Smooth muscle cell of the brain vasculature (primary cell): Measurements from ENCODE around the gene ARHGAP8.
"Not testable (repeated sequence)": the region's sequence is repeated elsewhere in the genome, so short reads cannot be mapped to it uniquely, and the experiment has no call there.

Experiments
- DNase-seq: peaks from one replicate; pipeline ENCODE4 v3.0.0-alpha.2; 2012; ENCODE audit warnings: low read depth, low spot score

ARHGAP8 gene

DNA sequence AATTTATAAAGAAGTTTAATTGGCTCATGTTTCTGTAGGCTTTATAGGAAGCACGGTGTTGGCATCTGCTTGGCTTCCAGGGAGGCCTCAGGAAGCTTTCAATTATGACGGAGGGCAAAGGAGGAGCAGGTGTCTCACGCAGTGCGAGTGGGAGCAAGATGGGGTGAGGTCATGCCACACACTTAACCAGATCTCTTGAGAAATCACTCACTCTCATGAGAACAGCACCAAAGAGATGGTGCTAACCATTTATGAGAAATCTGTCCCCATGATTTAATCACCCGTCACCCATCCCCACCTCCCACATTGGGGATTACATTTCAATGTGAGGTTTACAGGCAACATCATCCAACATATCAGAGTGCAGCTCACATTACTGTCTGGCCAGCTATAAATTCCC, 103.5 kb downstream of the ARHGAP8 start:
- DNase-seq, result no peak

DNA sequence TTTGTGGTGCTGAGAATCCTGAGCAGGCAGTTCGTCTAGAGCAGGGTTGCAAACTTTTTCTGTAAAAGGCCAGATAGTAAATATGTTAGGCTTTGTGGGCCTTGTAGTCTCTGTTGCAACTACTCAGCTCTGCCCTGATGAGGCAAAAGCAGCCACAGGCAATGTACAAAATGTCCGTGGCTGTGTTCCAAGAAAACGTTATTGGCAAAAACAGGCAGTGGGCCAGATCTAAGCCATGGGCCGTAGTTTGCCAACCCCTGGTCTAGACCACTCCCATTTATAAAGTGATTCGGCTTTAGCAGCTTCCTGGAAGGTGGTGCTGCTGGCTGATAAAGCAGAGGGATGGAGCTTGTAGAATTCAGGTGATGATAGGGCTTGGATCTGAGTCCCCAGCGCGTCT, 106.4 kb downstream of the ARHGAP8 start:
- DNase-seq, result not testable (repeated sequence)

DNA sequence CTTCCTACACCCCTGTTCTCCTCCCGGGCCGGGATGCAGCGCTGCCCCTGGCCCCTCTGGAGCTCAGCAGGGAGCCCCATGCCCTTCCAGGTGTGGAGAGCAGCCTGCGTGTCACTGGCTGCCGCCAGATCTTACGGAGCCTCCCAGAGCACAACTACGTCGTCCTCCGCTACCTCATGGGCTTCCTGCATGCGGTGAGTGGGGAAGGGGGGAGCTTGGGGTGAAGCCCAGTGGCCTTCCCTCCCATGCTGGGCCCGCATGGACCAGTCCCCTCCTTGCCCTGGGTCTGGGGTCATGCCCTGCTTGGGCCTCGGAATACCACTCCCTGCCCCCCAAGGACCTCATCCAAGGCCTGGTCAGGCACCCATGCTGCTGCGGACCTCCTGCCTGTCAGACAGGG, 107.3 kb downstream of the ARHGAP8 start:
- DNase-seq, result no peak

DNA sequence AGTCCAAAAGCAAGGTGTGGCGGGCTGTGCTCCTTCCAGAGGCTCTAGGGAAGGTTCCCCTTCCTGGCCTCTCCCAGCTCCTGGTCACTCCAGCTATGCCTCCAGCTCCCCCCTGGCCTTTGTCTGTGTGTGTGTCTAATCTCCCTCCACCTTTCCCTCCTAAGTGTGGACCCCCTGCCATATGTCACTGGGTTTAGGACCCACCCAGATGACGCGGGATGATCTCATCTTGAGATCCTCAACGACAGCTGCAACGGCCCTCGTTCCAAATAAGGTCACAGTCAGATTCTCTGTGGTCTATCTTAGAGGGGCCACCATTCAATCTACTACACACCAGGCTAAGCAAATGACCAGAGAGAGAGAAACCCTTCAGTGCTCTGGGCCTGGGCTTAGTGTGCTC, 107.9 kb downstream of the ARHGAP8 start:
- DNase-seq, result no peak

DNA sequence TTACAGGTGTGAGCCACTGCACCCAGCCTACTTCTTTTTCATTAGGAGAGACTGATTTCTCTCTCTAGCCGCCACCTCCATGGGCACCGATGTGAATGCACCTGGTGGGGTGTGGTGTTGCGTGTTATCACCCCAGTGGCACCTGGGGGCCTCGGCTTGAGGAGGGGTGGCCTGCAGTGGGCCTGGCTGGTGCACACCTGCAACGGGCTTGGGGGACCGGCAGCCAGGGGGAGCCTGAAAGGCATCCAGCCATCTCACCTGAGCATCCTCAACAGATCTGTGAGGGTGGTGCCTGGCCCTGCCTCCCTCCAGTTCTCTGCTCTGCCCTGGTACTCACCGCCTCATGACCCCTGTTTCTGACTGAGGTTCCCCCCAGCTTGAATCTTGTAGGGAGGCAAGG, 108.9 kb downstream of the ARHGAP8 start:
- no peak for DNase-seq

DNA sequence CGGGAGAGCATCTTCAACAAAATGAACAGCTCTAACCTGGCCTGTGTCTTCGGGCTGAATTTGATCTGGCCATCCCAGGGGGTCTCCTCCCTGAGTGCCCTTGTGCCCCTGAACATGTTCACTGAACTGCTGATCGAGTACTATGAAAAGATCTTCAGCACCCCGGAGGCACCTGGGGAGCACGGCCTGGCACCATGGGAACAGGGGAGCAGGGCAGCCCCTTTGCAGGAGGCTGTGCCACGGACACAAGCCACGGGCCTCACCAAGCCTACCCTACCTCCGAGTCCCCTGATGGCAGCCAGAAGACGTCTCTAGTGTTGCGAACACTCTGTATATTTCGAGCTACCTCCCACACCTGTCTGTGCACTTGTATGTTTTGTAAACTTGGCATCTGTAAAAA, 109.9 kb downstream of the ARHGAP8 start:
- DNase-seq, result no peak

DNA sequence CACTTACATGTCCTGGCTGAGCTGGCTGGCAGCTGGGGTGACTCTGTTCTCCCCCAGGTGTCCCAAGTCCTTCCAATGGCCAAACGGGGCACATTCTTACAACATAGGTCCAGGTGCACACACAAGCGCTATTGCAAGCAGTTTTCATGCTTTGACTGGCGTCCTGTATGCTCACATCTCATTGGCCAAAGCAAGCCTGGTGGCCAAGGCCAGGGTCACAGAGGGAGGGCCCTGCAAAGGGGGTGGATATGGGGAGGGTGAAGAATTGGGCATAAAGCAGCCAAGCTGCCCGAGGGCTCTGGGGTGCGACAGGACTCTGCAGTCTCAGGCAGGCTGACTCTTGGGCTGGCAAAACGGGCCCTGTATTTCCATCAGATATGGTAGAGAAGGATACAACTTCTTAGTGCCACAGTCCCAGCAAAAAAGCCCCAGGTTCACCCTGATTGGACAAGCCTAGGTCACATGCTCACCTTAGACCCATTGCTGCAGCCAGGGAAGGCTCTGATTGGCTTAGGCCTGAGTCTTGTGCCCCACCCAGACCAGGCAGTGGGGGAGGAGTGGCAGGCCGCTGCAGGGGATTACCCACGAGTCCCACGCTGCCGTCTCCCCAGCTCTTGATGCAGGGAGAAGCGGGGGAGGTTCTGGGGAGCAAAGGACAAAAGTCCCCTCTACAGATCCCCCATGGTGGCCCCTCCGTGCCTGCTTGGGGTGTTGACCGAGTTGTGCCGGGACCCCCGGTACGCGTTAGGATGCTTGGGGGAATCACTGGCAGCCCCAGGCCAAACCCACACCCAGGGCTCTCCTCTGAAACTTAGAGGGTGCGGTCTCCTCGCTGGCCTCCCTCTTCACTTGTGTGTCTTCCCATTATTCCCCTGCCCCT, 110.8 kb downstream of the ARHGAP8 start:
- DNase-seq, result no peak

DNA sequence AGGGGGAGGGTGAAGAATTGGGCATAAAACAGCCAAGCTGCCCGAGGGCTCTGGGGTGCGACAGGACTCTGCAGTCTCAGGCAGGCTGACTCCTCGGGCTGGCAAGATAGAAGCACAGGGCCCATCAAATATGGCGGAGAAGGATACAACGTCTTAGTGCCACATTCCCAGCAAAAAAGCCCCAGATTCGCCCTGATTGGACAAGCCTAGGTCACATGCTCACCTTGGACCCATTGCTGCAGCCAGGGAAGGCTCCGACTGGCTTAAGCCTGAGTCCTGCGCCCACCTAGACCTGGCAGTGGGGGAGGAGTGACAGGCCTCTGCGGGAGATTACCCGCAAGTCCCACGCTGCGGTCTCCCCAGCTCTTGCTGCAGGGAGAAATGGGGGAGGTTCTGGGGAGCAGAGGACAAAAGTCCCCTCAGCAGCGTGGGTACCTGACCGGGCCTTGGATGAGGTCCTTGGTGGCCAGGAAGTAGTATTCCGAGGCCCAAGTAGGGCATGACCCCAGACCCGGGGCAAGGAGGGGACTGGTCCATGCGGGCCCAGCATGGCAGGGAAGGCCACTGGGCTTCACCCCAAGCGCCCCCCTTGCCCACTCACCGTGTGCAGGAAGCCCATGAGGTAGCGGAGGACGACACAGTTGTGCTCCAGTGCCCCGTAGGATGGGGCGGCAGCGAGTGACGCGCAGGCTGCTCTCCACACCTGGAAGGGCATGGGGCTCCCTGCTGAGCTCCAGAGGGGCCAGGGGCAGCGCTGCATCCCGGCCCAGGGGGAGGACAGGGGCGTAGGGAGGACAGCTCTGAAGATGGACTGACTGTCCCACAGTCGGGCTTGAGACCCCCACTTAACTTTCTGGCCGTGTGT, 113.0 kb downstream of the ARHGAP8 start:
- DNase-seq, result no peak

DNA sequence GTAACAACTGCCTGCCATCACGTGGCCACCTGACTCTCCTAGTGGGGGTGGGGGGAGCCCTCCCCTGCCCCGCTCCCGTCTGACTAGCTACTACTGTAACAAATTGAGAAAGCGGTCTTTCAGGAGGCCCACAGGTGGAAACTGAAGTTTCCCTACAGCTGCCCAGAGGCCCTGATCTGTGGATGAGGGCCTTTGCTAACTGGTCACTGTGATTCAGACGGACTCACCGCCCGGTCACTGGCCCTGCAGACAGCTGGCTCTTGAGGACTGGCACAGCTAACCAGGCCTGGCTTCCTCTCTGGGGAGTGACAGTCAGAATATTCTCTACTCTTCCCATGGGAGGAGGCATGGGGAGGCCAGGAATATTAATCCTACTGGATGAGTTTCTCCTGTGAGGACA, 116.8 kb downstream of the ARHGAP8 start:
- DNase-seq, result no peak

DNA sequence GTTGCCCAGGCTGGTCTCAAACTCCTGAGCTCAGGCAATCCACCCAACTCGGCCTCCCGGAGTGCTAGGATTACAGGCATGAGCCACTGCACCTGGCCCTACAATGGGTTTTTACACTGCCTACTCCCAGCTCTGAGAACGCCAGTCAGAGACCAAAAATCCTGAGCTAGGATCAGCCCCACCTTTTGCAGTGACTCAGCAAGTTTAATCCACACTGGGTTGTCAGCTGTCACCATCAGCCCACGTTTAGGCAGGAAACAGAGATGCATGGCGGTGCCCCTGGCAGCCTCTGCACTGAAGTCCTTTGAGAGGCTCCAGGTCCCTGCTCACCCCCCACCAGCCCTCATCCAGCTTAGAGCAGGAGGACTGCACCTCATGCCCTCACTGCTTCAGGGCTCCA, 117.6 kb downstream of the ARHGAP8 start:
- no peak for DNase-seq

DNA sequence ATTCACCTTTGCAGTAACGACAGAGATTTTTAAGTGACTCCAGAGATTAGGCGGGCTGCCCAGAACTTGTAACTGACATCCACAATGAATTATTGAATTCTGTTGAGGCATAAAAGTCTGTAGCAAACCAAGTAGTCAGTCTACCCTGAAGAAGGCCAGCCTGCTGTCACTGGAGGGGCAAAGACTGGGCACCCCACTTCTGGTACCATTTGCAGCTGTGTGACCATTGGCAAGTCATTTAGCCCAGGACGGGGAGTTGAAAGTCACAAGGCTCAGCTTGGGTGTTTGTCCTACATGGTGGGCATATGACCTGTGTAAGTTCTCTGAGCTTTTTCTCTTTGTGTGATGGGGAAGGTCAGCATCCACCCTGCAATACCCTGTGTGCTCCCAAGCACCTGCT, 119.4 kb downstream of the ARHGAP8 start:
- DNase-seq, result no peak

DNA sequence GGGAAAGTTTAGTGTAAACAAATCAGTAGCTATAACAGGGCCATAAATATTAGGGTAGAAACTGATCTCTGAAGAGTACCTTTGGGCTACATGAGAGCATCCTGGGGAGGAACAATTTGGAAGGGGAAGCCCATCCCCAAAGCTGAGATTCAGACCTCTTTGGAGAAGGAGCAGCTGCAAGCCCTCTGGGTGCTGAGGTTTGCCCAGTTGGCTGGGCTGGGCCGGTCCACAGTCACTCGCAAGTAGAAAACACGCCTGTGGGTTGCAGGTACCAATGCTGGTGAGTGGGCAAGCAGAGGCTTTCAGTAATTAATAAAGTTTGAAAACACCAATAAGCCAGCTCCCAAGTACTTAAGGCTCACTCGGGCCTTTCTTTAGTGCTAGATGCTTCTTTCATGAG, 124.5 kb downstream of the ARHGAP8 start:
- DNase-seq, result no peak

DNA sequence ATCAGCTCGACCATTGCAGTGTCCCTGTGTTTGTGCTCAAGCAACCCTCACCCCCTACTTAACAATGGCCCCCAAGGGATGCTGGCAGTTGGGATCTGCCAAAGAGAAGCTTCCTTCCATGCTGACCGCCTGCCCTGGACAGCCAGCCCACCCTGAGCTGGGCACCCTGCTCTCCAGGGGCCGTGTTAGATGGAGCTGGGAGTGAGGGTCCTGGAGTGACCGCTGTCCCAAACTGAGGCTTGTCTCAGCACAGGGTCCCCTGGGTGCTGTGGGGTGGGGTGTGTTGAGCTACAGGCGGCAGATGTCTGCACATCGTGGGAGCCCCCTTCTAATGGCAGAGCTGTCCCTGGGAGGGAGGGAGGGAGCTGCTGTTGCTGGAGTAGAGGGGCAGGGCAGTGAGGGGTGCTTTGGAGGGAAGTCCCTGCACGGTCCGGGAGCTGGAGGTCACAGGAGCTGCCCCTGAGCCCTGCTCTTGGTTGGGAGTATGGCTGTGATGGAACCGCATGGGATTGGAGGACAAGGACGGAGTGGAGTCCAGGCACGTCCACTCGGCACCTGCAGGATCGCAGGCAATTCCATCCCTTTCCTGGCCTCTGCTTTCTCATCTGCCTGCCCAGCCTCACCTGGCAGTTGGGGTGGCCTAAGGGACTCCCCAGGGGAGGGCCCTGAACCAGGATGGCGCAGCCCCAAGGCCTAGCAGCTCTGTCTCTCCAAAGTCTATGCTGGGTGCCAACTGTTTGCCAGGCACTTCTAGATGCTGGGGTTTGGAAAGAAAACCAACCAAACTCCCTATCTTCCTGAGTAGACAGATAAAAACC, 126.3 kb downstream of the ARHGAP8 start:
- DNase-seq, result no peak

DNA sequence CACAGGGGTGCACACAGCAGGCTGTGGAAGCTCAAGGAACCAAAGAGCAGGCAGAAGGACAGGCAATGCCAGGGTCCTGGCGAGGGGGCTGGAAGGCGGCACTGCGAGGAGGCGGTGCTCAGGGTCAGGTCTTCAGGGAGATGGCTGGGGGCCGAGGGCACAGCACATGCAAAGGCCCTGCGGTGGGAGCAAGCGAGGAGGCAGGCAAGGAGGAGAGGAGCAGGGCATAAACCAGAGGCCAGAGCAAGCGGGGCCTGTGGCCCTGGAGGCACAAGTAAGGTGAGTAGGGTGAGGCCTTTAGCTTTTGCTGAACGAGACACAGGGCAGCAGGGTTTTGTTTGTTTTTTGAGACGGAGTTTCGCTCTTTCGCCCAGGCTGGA, 126.9 kb downstream of the ARHGAP8 start:
- DNase-seq, result no peak

DNA sequence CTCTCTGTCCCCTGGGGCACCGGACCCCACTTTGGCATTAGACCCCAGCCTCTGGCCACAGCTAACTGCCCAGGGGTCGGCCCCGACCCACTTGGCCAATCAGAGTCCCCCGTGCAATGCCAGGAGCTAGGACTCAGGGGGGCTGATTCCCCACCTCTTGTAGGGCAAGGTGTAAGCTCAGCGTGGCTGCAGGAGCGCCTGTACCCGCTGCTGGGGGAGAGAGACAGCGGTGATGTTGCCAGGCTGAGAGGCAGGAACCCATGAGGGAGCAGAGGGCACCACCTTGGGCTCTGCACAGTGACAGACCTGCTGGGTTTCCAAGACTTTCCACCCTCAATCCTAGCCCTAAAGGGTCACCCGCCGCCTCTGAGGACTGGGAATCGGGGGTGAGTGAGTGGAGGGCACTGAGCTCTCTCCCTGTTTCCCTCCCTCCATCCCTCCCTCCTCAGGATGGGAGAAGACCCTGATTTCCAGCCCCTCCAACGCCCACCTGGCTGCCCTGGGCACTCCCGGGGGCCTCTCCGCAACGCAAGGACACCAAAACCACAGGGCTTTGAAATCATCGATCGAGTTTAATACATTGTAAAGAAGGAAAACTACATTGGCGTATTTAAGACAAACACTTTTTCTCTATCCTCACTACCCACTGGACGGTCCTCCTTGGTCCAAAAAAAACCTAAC, 128.4 kb downstream of the ARHGAP8 start:
- no peak for DNase-seq

DNA sequence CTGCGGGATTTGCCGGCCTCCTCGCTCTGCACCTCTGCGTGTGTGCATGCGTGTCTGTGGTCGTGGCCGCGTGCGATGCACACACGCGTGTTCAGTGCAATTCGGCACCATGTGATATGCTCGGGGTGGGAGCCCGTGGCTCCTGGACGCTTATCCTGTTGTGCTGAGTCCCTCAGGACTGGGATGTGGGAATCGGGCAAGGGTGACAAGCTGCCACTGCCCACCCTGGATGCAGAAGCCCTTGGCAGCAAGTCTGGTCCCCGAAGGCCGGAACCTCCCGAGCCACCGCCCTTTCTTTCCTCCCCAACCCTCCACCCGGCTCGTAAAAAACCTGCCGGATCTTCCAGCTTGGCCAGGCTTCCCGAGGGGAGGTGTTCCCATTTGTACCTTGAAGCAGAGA, 129.2 kb downstream of the ARHGAP8 start:
- DNase-seq, result no peak

DNA sequence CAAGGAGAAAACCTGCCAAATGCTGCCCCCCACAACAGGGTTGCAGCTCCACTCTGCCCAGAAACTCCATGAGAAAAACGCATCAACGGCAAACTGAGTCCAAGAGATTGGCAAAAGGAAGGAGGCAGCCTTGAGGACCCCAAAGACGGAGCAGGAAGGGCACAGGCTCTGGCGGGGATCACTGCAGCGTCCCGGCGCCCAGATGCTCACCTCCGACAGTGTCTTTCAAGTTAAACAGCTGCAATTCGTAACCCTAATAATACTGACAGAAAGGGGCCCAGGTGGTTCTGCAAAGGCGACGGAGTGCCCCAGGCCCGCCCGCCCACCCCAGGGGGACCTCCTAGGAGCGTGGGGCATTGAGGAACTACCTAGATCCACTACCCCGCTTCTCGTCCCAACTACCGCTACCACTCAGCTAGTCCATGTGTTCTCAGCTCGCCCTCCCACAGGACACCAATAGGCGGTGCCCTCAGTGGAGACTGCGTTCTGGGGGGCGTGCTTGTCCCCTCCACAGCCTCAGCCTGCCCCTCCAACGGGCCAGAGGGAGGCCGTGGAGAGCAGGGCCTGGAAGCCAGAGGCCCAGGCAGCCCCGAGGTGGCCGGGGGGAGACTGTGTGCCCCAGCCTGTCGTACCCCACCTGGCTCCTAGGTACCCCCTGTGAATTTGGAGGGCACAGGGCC, 130.0 kb downstream of the ARHGAP8 start:
- no peak for DNase-seq

DNA sequence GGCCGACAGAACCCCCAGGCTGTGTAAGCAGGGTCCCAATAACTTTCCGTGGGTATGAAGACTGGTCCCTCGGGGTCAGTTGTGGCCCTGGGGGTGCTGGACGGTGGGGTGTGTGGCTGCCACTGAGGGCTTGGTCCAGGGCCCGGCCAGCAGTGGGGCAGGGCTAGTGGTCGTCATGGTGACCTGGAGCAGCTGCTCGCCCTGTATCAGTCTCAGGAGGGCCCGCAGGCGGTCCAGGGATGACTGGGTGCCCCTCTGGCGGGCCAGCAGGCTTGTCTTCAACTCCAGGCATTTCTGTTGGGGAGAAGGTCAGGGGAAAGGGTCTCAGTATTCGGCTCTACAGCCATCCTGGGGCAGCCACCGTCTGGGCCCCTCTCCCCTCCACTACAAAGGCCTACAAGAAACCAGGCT, 130.6 kb downstream of the ARHGAP8 start:
- DNase-seq, result no peak

DNA sequence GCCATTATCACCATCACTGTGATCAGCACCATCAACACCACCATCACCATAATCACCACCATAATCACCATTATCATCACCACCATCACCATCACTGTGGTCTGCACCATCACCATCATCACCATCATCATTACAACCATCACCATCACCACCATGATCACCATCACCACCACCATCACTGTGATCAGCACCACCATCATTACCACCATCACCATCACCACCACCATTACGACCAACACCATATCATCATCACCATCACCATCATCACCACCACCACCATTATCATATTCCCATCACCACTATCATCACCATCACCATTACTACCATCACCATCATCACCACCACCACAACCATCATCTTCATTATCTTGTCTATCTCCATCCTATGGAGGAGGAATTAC, 132.2 kb downstream of the ARHGAP8 start:
- no peak for DNase-seq

DNA sequence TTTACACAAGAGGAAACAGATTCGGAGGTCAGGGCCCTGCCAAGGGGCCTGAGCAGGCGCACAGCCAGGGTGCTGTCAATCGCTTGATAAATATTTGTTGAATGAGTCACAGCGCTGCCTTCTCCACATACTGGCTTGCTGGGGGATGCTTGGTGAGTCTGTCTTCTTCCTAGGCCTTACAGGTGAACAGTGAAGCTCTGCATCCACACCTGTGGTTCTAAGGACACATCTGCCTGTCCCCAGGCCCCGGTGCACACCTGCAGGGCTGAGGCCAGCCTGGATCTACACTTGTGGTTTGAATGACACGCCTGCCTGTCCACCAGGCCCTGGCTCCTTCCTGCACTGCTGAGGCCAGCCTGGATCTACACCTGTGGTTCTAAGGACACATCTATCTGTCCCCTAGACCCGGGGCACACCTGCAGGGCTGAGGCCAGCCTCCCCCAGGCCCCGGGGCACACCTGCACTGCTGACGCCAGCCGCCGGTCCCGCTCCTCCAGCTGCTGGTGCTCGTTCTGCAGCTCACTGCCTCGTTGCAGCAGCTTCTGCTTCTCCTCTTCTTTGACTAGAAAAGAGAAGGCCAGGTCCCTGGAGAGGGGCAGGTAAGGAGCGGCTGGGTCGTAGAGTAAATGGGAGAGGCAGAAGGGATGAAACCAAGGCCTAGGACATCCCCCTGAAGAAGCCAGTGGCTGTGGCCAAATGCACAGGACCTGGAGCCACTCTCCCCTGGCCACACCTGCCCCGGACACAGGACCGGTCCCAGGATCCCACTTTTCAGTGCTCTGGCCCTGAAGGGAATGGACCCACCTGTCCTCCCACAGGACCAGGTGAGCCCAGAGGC, 132.8 kb downstream of the ARHGAP8 start:
- DNase-seq, result no peak
